HepG2 (cell line): ENCODE results near the gene CDH23. TPM values are rescaled to one million over a fixed set of nuclear protein-coding genes. Genes with fewer than 3 reads are reported as not detected.

Source experiments
- ATAC-seq: fragments of 200-7000 bp; cut with Tn5 transposase; 3 replicates; pipeline ENCODE4 v1.9.1; 2020; ENCODE audit warnings: mild to moderate bottlenecking, moderate library complexity
- BruUV-seq: library from RNA; stranded (reverse); fragments of 400-500 nt; replicated peaks from 2 replicates; lab custom pipeline; 2021; lab: Mats Ljungman, UMichigan
- CTCF ChIA-PET: fragments of 300-600 bp; formaldehyde crosslinking; extraction: SDS; loops from one replicate; lab custom pipeline; 2021; ENCODE audit warnings: low total read pairs, inconsistent platforms, low intra/inter-chr PET ratio; lab: Yijun Ruan, JAX
- POLR2A ChIA-PET: fragments of 350-600 bp; sonication (Branson Sonifier 250); formaldehyde crosslinking; loops from one replicate; lab custom pipeline; 2020; ENCODE audit warnings: antibody characterized with exemption, inconsistent platforms; lab: Yijun Ruan, JAX
- DNase-seq: peaks from one replicate; pipeline ENCODE4 v3.0.0-alpha.2; 2015; ENCODE audit warnings: low spot score
- FAIRE-seq: peaks from 3 replicates; lab custom pipeline; 2011; peaks lifted over from hg19 to GRCh38; lab: Jason Lieb, UNC
- H2AFZ ChIP-seq: one replicate; pipeline ENCODE4 v1.6.1; 2011; ENCODE audit warnings: low read length, inconsistent platforms
- H3K27ac ChIP-seq: fragments of 300-600 bp; 3 replicates; pipeline ENCODE4 v1.8.0; 2011; ENCODE audit warnings: mixed run types, mild to moderate bottlenecking, mixed read lengths, low read length, inconsistent platforms; ENCODE audit not compliant: insufficient read depth; ENCODE audit errors: extremely low read length
- H3K27me3 ChIP-seq, 2 experiments: fragments of 200-600 bp in 1 of 2; 2 replicates in 1 of 2; 3 replicates in 1 of 2; pipeline versions ENCODE4 v1.6.0 to v1.8.0; 2011; ENCODE audit warnings: low read length in 2 of 2, mild to moderate bottlenecking in 2 of 2, moderate library complexity in 2 of 2, inconsistent platforms in 1 of 2; ENCODE audit not compliant: insufficient read depth in 2 of 2, control insufficient read depth in 1 of 2
- H3K36me3 ChIP-seq, 2 experiments: fragments of 200-600 bp in 1 of 2; replicated peaks in 1 of 2; 2 replicates in 1 of 2; 3 replicates in 1 of 2; pipeline versions ENCODE4 v1.5.1 to v1.8.0; 2011; ENCODE audit warnings: low read length in 2 of 2, inconsistent platforms in 1 of 2; ENCODE audit not compliant: insufficient read depth in 2 of 2, control insufficient read depth in 1 of 2
- H3K4me1 ChIP-seq: 2 replicates; pipeline ENCODE4 v1.5.1; 2012; ENCODE audit warnings: low read length, inconsistent platforms; ENCODE audit not compliant: insufficient read depth
- H3K4me2 ChIP-seq: 2 replicates; pipeline ENCODE4 v1.6.0; 2011; ENCODE audit warnings: low read depth, low read length, inconsistent platforms
- H3K4me3 ChIP-seq, 3 experiments: fragments of 200-600 bp in 1 of 3; sonication (generic), shearing (Covaris generic) in 1 of 3; replicated peaks in 1 of 3; 2 replicates each; pipeline ENCODE4 v1.5.1; 2011 to 2016; ENCODE audit warnings: low read length in 3 of 3, inconsistent platforms in 2 of 3, low read depth in 2 of 3, mild to moderate bottlenecking in 2 of 3, control low read depth in 1 of 3, mixed read lengths in 1 of 3; ENCODE audit not compliant: insufficient read depth in 1 of 3
- H3K79me2 ChIP-seq: one replicate; pipeline ENCODE4 v1.6.1; 2011; ENCODE audit warnings: low read length, inconsistent platforms; ENCODE audit not compliant: insufficient read depth
- H3K9ac ChIP-seq: 2 replicates; pipeline ENCODE4 v1.6.0; 2011; ENCODE audit warnings: mild to moderate bottlenecking, low read depth, low read length, inconsistent platforms; ENCODE audit not compliant: insufficient read depth
- H3K9me3 ChIP-seq: 2 replicates; pipeline ENCODE4 v1.5.1; 2012; ENCODE audit warnings: mild to moderate bottlenecking, low read length
- H4K20me1 ChIP-seq: 2 replicates; pipeline ENCODE4 v1.6.0; 2011; ENCODE audit warnings: inconsistent platforms, mild to moderate bottlenecking, low read length, moderate library complexity; ENCODE audit not compliant: insufficient read depth
- CC2D1A ChIP-seq: sonication (generic); formaldehyde crosslinking; IDR thresholded peaks from 2 replicates; pipeline ENCODE4 v1.8.1; 2023; ENCODE audit warnings: mild to moderate bottlenecking, missing genetic modification reagents
- DDIT3 ChIP-seq: sonication (generic); formaldehyde crosslinking; IDR thresholded peaks from 2 replicates; pipeline ENCODE4 v1.4.0; 2020; ENCODE audit warnings: mild to moderate bottlenecking, missing genetic modification reagents
- FOXM1 ChIP-seq: sonication (generic); formaldehyde crosslinking; IDR thresholded peaks from 2 replicates; pipeline ENCODE4 v1.5.0; 2020; ENCODE audit warnings: missing genetic modification reagents
- HOXD1 ChIP-seq: sonication (generic); formaldehyde crosslinking; IDR thresholded peaks from 2 replicates; pipeline ENCODE4 v1.5.0; 2020; ENCODE audit warnings: missing genetic modification reagents
- KAT7 ChIP-seq: IDR thresholded peaks from 2 replicates; pipeline ENCODE4 v1.6.1; 2018; ENCODE audit warnings: borderline replicate concordance, missing compliant biosample characterization
- SNRNP70 ChIP-seq: fragments of 200-400 bp; formaldehyde crosslinking; IDR thresholded peaks from 2 replicates; pipeline ENCODE4 v1.6.1; 2017; ENCODE audit warnings: mild to moderate bottlenecking, low read depth, low read length, moderate library complexity
- SP4 ChIP-seq: sonication (generic); formaldehyde crosslinking; IDR thresholded peaks from 2 replicates; pipeline ENCODE4 v1.8.1; 2023; ENCODE audit warnings: mild to moderate bottlenecking, missing genetic modification reagents
- SPEN ChIP-seq: sonication (generic); formaldehyde crosslinking; IDR thresholded peaks from 2 replicates; pipeline ENCODE4 v1.5.1; 2020; ENCODE audit warnings: low read depth, mild to moderate bottlenecking, missing genetic modification reagents
- U2AF1 ChIP-seq: fragments of 200-400 bp; formaldehyde crosslinking; optimal IDR thresholded peaks from 2 replicates; pipeline ENCODE3; 2017; ENCODE audit warnings: mild to moderate bottlenecking, low read depth, low read length
- ZHX2 ChIP-seq, 2 experiments: sonication (generic) in 1 of 2; formaldehyde crosslinking in 1 of 2; IDR thresholded peaks; 2 replicates each; pipeline versions ENCODE4 v1.6.1 to v1.9.0; 2014 to 2022; ENCODE audit warnings: antibody characterized with exemption in 1 of 2, borderline replicate concordance in 1 of 2, inconsistent platforms in 1 of 2, low read depth in 1 of 2, missing genetic modification reagents in 1 of 2
- ZMYM4 ChIP-seq: sonication (generic); formaldehyde crosslinking; IDR thresholded peaks from 2 replicates; pipeline ENCODE4 v1.8.1; 2023; ENCODE audit warnings: mild to moderate bottlenecking, missing genetic modification reagents
- ZNF362 ChIP-seq: sonication (generic); formaldehyde crosslinking; IDR thresholded peaks from 2 replicates; pipeline ENCODE4 v1.4.0; 2020; ENCODE audit warnings: missing genetic modification reagents, mild to moderate bottlenecking, borderline replicate concordance
- ZNF879 ChIP-seq: sonication (generic); formaldehyde crosslinking; IDR thresholded peaks from 2 replicates; pipeline ENCODE4 v1.8.1; 2023; ENCODE audit warnings: missing genetic modification reagents
- WGBS: methylation state at CpG from one replicate; pipeline ENCODE4 v1.1.6; 2017; ENCODE audit warnings: low lambda C conversion rate; 5-methylcytosine and 5-hydroxymethylcytosine counted together
- in situ Hi-C: cut with HindIII; loops from 2 replicates; pipeline ENCODE4 v1.10.0; 2017; ENCODE audit warnings: low pct_unique_long_range_greater_than_20kb; ENCODE audit not compliant: extremely low pct_ligation_motif_present
- intact Hi-C: fragments of 100-400 bp; cut with micrococcal nuclease; formaldehyde crosslinking; loops from one replicate; pipeline ENCODE4 v1.10.0; 2022; ENCODE audit not compliant: unreplicated experiment
- polyA plus RNA-seq, 8 experiments: library from polyadenylated mRNA; depleted of rRNA in 3 of 8; stranded (reverse) in 7 of 8; unstranded in 1 of 8; fragments of >200 nt; fragmentation: Illumina TruSeq in 4 of 8; extraction: Trizol in 4 of 8; gene quantifications; 2 replicates each; pipeline versions ENCODE4 v1.2.1 to v1.2.3, GENCODE V29; 2011 to 2016; ENCODE audit warnings: low read depth in 4 of 8, missing spikeins in 1 of 8, mixed read lengths in 1 of 8; ENCODE audit not compliant: insufficient read depth in 1 of 8
- total RNA-seq, 5 experiments: library from RNA; depleted of rRNA; stranded (reverse); fragments of >200 nt; fragmentation: Illumina TruSeq; extraction: Trizol; gene quantifications; 2 replicates each; pipeline ENCODE4 v1.2.3, GENCODE V29; 2016; ENCODE audit warnings: low read depth in 1 of 5
- TF ChIP-seq, protein P1 (sequence below): sonication (generic); formaldehyde crosslinking; conservative IDR thresholded peaks from 2 replicates; pipeline ENCODE4 v1.8.0; 2022; ENCODE audit warnings: missing genetic modification reagents

CDH23 gene
- total and polyA plus RNA-seq, 2 of the 13 experiments (the other 11 are each of a cell fraction or from before 2014, with no cell fraction given): 0.13 TPM; not detected in 1

DNA sequence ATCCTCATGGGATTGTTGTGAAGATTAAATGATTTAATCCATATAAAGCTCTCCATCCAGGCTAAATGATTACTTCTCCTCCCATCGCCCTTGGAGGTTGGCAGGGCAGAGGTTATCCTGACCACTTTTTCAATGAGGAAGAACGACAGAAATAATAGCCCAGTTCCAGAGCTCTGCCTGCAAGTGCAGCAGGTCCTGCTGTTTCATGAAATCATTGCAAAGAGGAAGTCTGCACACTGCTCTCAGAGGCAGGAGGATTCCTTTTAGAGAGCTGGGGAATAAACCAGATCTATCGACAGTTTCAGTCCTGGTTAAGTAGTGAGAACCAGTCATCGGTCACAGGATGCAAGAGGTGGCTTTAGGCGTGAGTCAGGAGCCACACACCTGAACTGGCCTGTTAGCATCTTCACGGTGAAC, 25.0 kb upstream of the CDH23 start (continued):
- TF ChIP-seq KAT7 (CRISPR knock-in tag) (no peak), CC2D1A (no peak), SNRNP70 (no peak), ZMYM4 (CRISPR knock-in tag) (no peak), DDIT3 (no peak), SP4 (no peak), SPEN (CRISPR knock-in tag) (no peak), U2AF1 (no peak)
- TF ChIP-seq, protein P1, sequence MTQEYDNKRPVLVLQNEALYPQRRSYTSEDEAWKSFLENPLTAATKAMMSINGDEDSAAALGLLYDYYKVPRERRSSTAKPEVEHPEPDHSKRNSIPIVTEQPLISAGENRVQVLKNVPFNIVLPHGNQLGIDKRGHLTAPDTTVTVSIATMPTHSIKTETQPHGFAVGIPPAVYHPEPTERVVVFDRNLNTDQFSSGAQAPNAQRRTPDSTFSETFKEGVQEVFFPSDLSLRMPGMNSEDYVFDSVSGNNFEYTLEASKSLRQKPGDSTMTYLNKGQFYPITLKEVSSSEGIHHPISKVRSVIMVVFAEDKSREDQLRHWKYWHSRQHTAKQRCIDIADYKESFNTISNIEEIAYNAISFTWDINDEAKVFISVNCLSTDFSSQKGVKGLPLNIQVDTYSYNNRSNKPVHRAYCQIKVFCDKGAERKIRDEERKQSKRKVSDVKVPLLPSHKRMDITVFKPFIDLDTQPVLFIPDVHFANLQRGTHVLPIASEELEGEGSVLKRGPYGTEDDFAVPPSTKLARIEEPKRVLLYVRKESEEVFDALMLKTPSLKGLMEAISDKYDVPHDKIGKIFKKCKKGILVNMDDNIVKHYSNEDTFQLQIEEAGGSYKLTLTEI (CRISPR knock-in tag): no peak
- TF ChIP-seq, all 625 proteins: peak for 0

GRCh38 chr10:71372882-71373495, 23.7 kb upstream of the CDH23 start:
- H3K9ac ChIP-seq: no peak overlapping the region
- FAIRE-seq (no peak), ATAC-seq (no peak), DNase-seq (no peak)
- H3K36me3 ChIP-seq: no peaks in the 10 kb centered on the region
- H3K9me3 ChIP-seq: no peaks in the 10 kb centered on the region
- H3K27me3 ChIP-seq: peaks cover 0 to 6% of the 10 kb centered on the region in 2 experiments; a peak in 1 of 5 replicates
- H3K27ac ChIP-seq: no peak overlapping the region
- H2AFZ ChIP-seq: no peak overlapping the region
- H3K4me3 ChIP-seq: no peak overlapping the region
- no peak overlapping the region for H3K4me2 ChIP-seq
- BruUV-seq: no TSS peak
- in situ Hi-C loops (no loop called here), intact Hi-C loops (no loop called here)
- no peaks in the 10 kb centered on the region for H4K20me1 ChIP-seq
- CTCF ChIA-PET: no interaction called here
- POLR2A ChIA-PET: interaction anchor here (0.7 kb wide), 1 partner anchor 53 kb away, joined by 3 read pairs; no protein-coding TSS in a partner anchor
- H3K4me1 ChIP-seq: peaks cover 39% of the 10 kb centered on the region
- no peaks in the 10 kb centered on the region for H3K79me2 ChIP-seq
- 56% methylated on average over 10 of the region's 10 CpGs for WGBS
- TF ChIP-seq ZNF362 (no peak), ZNF879 (CRISPR knock-in tag) (no peak), FOXM1 (no peak), ZHX2 (IDR thresholded peaks at IDR 0.05; ENCODE audit: low read depth) (no peak), ZHX2 (CRISPR knock-in tag; IDR thresholded peaks at IDR 0.05; ENCODE audit: borderline replicate concordance) (no peak), HOXD1 (no peak)
